LNCAP (cell line): ENCODE measurements around the gene CISH.

Experiments used
- TF ChIP-seq, protein P1 (sequence below): fragments of 450-650 bp; IDR thresholded peaks from 2 replicates; pipeline ENCODE4 v1.5.1; 2017; ENCODE audit warnings: mild to moderate bottlenecking

Gene CISH

DNA sequence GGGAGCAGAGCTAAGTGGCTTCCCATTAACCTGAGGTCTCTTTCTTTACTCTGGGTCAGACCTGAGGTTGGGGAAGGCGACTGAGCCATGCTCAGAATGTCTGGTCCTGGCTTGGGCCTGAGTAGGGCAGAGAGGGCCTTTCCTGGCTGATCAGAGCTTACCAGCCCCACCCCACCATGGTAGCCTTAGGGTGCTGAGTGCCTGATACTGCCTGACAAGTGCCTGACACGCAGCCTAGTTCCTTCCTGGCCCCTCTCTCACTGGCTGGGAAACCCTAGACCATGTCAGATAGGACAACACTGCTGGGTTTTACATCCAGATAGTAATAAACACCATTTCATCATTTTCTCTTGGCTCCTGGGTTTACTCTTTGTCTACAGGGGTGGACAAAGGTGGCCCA is 37.4 kb upstream of the CISH start:
- TF ChIP-seq, protein P1, sequence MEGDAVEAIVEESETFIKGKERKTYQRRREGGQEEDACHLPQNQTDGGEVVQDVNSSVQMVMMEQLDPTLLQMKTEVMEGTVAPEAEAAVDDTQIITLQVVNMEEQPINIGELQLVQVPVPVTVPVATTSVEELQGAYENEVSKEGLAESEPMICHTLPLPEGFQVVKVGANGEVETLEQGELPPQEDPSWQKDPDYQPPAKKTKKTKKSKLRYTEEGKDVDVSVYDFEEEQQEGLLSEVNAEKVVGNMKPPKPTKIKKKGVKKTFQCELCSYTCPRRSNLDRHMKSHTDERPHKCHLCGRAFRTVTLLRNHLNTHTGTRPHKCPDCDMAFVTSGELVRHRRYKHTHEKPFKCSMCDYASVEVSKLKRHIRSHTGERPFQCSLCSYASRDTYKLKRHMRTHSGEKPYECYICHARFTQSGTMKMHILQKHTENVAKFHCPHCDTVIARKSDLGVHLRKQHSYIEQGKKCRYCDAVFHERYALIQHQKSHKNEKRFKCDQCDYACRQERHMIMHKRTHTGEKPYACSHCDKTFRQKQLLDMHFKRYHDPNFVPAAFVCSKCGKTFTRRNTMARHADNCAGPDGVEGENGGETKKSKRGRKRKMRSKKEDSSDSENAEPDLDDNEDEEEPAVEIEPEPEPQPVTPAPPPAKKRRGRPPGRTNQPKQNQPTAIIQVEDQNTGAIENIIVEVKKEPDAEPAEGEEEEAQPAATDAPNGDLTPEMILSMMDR, result no peak

DNA sequence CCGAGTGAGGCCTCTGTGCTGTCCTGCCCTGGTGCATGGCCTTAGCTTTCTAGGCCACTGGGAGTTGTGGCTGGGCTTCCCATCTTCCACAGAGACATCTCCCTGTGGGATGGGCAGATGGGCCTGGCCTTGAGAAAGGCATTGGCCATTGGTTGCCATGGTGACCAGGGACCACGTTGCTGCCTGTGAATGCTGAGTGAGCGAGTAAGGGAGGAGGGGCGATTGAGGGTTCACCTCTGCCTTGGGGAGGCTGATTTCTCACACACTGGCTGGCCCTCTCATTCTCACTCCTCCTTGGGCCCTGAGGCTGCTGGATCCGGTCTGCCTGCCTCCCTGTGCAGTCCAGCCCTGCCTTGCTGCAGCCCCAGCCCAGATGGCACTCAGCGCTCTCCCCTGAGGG is 36.7 kb upstream of the CISH start:
- TF ChIP-seq, protein P1, result no peak

DNA sequence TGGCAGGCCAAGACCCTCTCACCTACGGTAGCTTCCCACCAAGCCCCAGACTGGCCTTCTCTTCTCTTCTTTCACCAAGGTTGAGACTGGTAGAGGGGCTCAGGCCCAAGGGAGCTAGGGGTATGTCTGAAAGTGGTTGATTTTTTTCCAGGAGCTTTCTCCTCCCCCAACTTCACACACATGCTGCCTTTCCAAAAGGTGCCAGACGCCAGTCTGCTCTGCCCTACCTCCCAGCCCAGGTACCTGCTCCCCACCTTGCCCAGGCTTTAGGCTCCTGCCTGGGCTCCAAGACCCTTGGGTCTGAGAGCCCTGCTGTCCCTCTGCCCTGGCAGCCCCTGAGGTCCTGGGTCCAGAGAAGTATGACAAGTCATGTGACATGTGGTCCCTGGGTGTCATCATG is 33.8 kb upstream of the CISH start:
- TF ChIP-seq, protein P1, result no peak

DNA sequence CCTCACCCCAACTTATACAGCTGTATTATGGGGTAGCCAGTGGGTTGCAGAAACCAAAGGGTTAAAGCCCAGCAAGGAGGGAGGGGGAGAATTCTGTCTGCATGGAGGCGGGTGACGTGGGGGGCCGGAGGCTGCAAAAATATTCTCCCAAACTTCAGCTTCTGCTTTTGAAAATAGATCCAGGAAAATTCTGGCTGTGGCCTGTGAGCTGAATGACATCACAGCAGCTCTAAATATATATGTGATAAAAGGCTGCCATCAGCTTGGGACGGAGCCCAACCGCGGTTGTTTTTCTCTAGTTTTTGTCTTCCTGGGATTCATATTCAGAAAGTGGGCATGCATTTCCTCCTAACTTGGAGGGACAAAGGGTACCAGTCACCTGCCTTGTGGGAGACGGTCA is 33.0 kb upstream of the CISH start:
- TF ChIP-seq, protein P1, result no peak

DNA sequence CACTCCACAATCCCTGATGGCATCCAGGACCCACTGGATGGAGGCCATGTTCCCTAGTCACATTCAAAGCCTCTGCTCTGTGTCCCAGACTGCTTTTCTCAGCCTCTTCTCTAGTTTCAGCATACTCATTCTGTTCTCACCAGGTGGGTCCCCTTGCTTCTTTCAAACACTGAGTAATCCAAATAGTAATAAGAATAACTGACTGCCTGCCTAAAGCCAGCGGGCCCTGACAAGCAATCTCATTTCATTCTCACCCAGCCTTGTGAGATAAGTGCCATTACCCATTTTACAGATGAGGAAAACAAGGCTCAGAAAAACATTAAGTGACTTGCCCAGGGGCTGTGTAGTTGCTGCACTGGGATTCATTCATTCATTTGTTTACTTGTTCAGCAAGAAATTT is 30.8 kb upstream of the CISH start:
- TF ChIP-seq, protein P1, result no peak

DNA sequence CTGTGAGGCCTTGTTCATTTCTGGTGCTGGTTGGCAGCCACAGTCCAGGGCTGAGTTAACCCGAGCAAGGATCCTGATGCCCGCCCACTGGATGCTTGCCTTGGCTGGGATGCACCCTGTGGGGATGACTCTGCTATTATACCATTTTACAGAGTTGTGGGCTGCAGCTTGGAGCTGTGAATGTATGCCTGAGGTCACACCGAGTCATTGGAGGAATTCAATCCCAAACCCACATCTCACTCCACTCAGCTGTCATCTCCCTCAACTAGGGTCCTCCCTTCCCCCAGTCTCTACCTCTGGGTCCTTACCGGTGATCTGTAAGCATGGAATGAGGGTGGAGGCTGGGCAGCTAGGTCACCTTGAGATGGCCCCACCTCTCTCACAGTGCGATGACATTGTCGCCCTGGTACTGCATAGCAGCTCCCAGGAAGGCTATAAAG is 27.5 kb upstream of the CISH start:
- TF ChIP-seq, protein P1, result no peak

DNA sequence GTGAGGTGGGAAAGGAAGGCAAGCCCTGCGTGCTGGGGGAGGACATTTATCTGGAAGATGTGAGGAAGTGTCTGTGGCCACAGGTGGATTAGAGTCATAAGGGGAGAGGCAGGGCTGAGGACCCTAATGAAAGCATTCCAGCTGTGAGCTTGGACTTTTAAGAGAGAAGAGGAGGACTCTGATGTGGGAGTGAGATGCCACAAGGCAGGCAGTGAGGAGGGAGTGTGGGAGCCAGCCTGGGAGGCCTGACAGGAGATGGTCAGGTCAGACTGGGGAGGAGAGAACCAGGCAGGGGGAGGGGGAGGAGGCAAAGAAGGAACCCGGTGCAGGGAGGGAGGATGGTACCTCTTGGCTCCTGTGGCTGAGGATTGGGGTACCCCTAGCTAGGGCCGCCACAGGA is 26.4 kb upstream of the CISH start:
- TF ChIP-seq, protein P1, result no peak

DNA sequence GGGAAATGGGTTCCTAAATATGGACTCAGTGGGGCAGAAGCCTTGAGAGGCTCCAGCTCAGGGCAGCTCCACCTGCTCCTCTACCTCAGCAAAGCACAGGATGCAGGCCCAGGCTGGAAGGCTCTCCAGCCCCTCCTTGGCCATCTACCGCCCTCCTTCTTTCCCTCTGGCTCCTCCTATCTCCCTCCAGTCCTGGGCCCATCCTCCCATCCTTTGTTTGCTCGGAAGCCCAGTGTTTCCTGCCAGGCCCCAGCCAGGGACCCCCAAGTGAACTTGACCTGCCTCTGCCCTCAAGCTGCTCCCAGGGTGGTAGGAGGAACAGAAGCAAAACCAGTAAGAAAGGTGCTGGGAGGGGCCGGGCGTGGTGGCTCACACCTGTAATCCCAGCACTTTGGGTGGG is 25.4 kb upstream of the CISH start:
- TF ChIP-seq, protein P1, result no peak
